Measurements from ENCODE around the gene PRR35. TPM values are rescaled to one million over a fixed set of nuclear protein-coding genes. Genes with fewer than 3 reads are reported as not detected.

PRR35 gene
- total RNA-seq (2014; rRNA removed; shearing (Covaris generic)) = not detected in 2 replicates

- no peaks in the 10 kb centered on the region for H3K36me3 ChIP-seq
- no peaks in the 10 kb centered on the region for H3K9me3 ChIP-seq (replicated peaks)
- H3K27ac ChIP-seq = no peak within 1 kb of the TSS
These were observed at the start of gene PRR35 for GRCh38 chr16:560204-560700. PRR35 (plus strand) TSS chr16:560394; CDS start chr16:563295, 2,901 bp downstream.

GRCh38 chr16:512802-513201 lies 47.4 kb upstream of the PRR35 start:
- DNase-seq (ENCODE audit: low read depth in 1 of 2, low spot score in 2 of 2) = no peak
- Histone ChIP-seq H3K9me3 (replicated peaks) (no peaks in the 10 kb centered on the region), H3K4me3 (no peak overlapping the region), H3K4me1 (replicated peaks) (no peaks in the 10 kb centered on the region), H3K27ac (no peak overlapping the region), H3K36me3 (peaks cover 9% of the 10 kb centered on the region; the same call in 1 of the 2 replicates), H3K27me3 (replicated peaks) (no peaks in the 10 kb centered on the region)

More at GRCh38 chr16:560204-560700, at the start of gene PRR35:
- Histone ChIP-seq H3K4me3 (no peak within 1 kb of the TSS), H3K27me3 (replicated peaks) (peaks cover 40% of the 10 kb centered on the region), H3K4me1 (replicated peaks) (no peaks in the 10 kb centered on the region)
- no peak for DNase-seq (ENCODE audit: low read depth in 1 of 2, low spot score in 2 of 2)

GRCh38 chr16:513950-514349 lies 46.2 kb upstream of the PRR35 start:
- Histone ChIP-seq H3K4me1 (replicated peaks) (no peaks in the 10 kb centered on the region), H3K36me3 (peaks cover 11% of the 10 kb centered on the region; the same call in 1 of the 2 replicates), H3K27ac (no peak overlapping the region), H3K27me3 (replicated peaks) (no peaks in the 10 kb centered on the region), H3K9me3 (replicated peaks) (no peaks in the 10 kb centered on the region), H3K4me3 (no peak overlapping the region)
- no peak for DNase-seq (ENCODE audit: low read depth in 1 of 2, low spot score in 2 of 2)

GRCh38 chr16:515175-515938 lies 44.8 kb upstream of the PRR35 start:
- Histone ChIP-seq H3K4me3 (no peak overlapping the region), H3K4me1 (replicated peaks) (no peaks in the 10 kb centered on the region), H3K9me3 (replicated peaks) (no peaks in the 10 kb centered on the region), H3K36me3 (peaks cover 25% of the 10 kb centered on the region), H3K27me3 (replicated peaks) (no peaks in the 10 kb centered on the region), H3K27ac (no peak overlapping the region)
- DNase-seq (ENCODE audit: low read depth in 1 of 2, low spot score in 2 of 2) = no peak

GRCh38 chr16:515939-516226 lies 44.3 kb upstream of the PRR35 start:
- H3K36me3 ChIP-seq = peaks cover 31% of the 10 kb centered on the region
- no peak overlapping the region for H3K4me3 ChIP-seq
- H3K4me1 ChIP-seq (replicated peaks) = no peaks in the 10 kb centered on the region
- H3K27ac ChIP-seq = no peak overlapping the region
- no peaks in the 10 kb centered on the region for H3K9me3 ChIP-seq (replicated peaks)
- H3K27me3 ChIP-seq (replicated peaks) = no peaks in the 10 kb centered on the region
- no peak for DNase-seq (ENCODE audit: low read depth in 1 of 2, low spot score in 2 of 2)

GRCh38 chr16:516301-516700 lies 43.9 kb upstream of the PRR35 start:
- no peaks in the 10 kb centered on the region for H3K4me1 ChIP-seq (replicated peaks)
- no peak for DNase-seq (ENCODE audit: low read depth in 1 of 2, low spot score in 2 of 2)
- H3K9me3 ChIP-seq (replicated peaks) = no peaks in the 10 kb centered on the region
- H3K4me3 ChIP-seq = no peak overlapping the region
- no peaks in the 10 kb centered on the region for H3K27me3 ChIP-seq (replicated peaks)
- H3K36me3 ChIP-seq = peaks cover 35% of the 10 kb centered on the region
- H3K27ac ChIP-seq = no peak overlapping the region

GRCh38 chr16:518858-519257 lies 41.3 kb upstream of the PRR35 start:
- H3K9me3 ChIP-seq (replicated peaks) = no peaks in the 10 kb centered on the region
- peaks cover 35% of the 10 kb centered on the region for H3K36me3 ChIP-seq
- H3K4me3 ChIP-seq = no peak overlapping the region
- no peaks in the 10 kb centered on the region for H3K4me1 ChIP-seq (replicated peaks)
- DNase-seq (ENCODE audit: low read depth in 1 of 2, low spot score in 2 of 2) = no peak
- no peaks in the 10 kb centered on the region for H3K27me3 ChIP-seq (replicated peaks)
- H3K27ac ChIP-seq = no peak overlapping the region

- Histone ChIP-seq H3K9me3 (replicated peaks) (no peaks in the 10 kb centered on the region), H3K36me3 (peaks cover 39% of the 10 kb centered on the region), H3K27ac (no peak overlapping the region), H3K4me3 (no peak overlapping the region), H3K27me3 (replicated peaks) (no peaks in the 10 kb centered on the region), H3K4me1 (replicated peaks) (no peaks in the 10 kb centered on the region)
- DNase-seq (ENCODE audit: low read depth in 1 of 2, low spot score in 2 of 2) = no peak
These were observed 40.8 kb upstream of the PRR35 start for GRCh38 chr16:519425-519824.

GRCh38 chr16:519841-520687 lies 40.1 kb upstream of the PRR35 start:
- DNase-seq (ENCODE audit: low read depth in 1 of 2, low spot score in 2 of 2) = no peak
- H3K27ac ChIP-seq = no peak overlapping the region
- no peak overlapping the region for H3K4me3 ChIP-seq
- H3K27me3 ChIP-seq (replicated peaks) = no peaks in the 10 kb centered on the region
- H3K9me3 ChIP-seq (replicated peaks) = no peaks in the 10 kb centered on the region
- peaks cover 3% of the 10 kb centered on the region for H3K4me1 ChIP-seq (replicated peaks)
- peaks cover 42% of the 10 kb centered on the region for H3K36me3 ChIP-seq

GRCh38 chr16:520847-521246 lies 39.3 kb upstream of the PRR35 start:
- no peaks in the 10 kb centered on the region for H3K9me3 ChIP-seq (replicated peaks)
- no peaks in the 10 kb centered on the region for H3K27me3 ChIP-seq (replicated peaks)
- H3K36me3 ChIP-seq = peaks cover 43% of the 10 kb centered on the region
- peaks cover 11% of the 10 kb centered on the region for H3K4me1 ChIP-seq (replicated peaks)
- no peak overlapping the region for H3K4me3 ChIP-seq
- DNase-seq (ENCODE audit: low read depth in 1 of 2, low spot score in 2 of 2) = no peak
- H3K27ac ChIP-seq = no peak overlapping the region

- H3K9me3 ChIP-seq (replicated peaks) = no peaks in the 10 kb centered on the region
- no peak overlapping the region for H3K4me3 ChIP-seq
- no peak overlapping the region for H3K27ac ChIP-seq
- no peaks in the 10 kb centered on the region for H3K27me3 ChIP-seq (replicated peaks)
- peaks cover 40% of the 10 kb centered on the region for H3K36me3 ChIP-seq
- DNase-seq (ENCODE audit: low read depth in 1 of 2, low spot score in 2 of 2) = no peak
- H3K4me1 ChIP-seq (replicated peaks) = peaks cover 18% of the 10 kb centered on the region
These were observed 38.6 kb upstream of the PRR35 start for GRCh38 chr16:521381-522210.

GRCh38 chr16:522320-523096 lies 37.7 kb upstream of the PRR35 start:
- Histone ChIP-seq H3K27ac (no peak overlapping the region), H3K4me3 (no peak overlapping the region), H3K27me3 (replicated peaks) (no peaks in the 10 kb centered on the region), H3K4me1 (replicated peaks) (peaks cover 22% of the 10 kb centered on the region), H3K36me3 (peaks cover 39% of the 10 kb centered on the region), H3K9me3 (replicated peaks) (no peaks in the 10 kb centered on the region)
- DNase-seq (ENCODE audit: low read depth in 1 of 2, low spot score in 2 of 2) = no peak

Measured in SJSA1 (cell line).